Transverse colon (tissue), 4 donors: ENCODE measurements around the gene DHCR7.

Experiments used
- CTCF ChIP-seq, 5 experiments: fragments of 200-600 bp in 3 of 5; fragments of 450-650 bp in 2 of 5; sonication (generic) in 3 of 5; IDR thresholded peaks; 1 replicate in 2 of 5; 2 replicates in 3 of 5; pipeline ENCODE4 v1.5.1; 2016 to 2017; ENCODE audit warnings: antibody characterized with exemption in 5 of 5, inconsistent platforms in 3 of 5, mild to moderate bottlenecking in 2 of 5, moderate library complexity in 1 of 5
- EP300 ChIP-seq: sonication (generic); formaldehyde crosslinking; IDR thresholded peaks from one replicate; pipeline ENCODE4 v1.6.1; 2017; ENCODE audit warnings: antibody characterized with exemption, low read depth
- POLR2A ChIP-seq: fragments of 450-650 bp; IDR thresholded peaks from one replicate; pipeline ENCODE4 v1.6.1; 2016; ENCODE audit warnings: antibody characterized with exemption, mild to moderate bottlenecking, moderate library complexity
- POLR2AphosphoS5 ChIP-seq, 3 donors: sonication (generic); formaldehyde crosslinking; IDR thresholded peaks; one replicate each; pipeline ENCODE4 v1.6.1; 2016; ENCODE audit warnings: antibody characterized with exemption in 3 of 3

- TF ChIP-seq CTCF (IDR thresholded peaks at IDR 0.05) (no peak), POLR2A (no peak), POLR2AphosphoS5 (IDR thresholded peaks at IDR 0.05) (no peak), EP300 (no peak)
Observed at GRCh38 chr11:71426413-71426812, 21.8 kb downstream of the DHCR7 start.
